ENCODE data around the gene CCL4. TPM values are rescaled to one million over a fixed set of nuclear protein-coding genes. Genes with fewer than 3 reads are reported as not detected.
"Not testable (repeated sequence)": the region's sequence is repeated elsewhere in the genome, so short reads cannot be mapped to it uniquely, and the experiment has no call there.

CCL4 gene
- polyA plus RNA-seq (0.21 TPM in 1 of 3 replicates, not detected in the others), polyA minus RNA-seq (not detected in 3 replicates)
- not detected for polyA plus RNA-seq (2011; ENCODE audit: low read depth)
- not detected in 2 replicates for polyA plus RNA-seq (2011; cell fraction: cytosol; rRNA removed)
- polyA plus RNA-seq (2011; cell fraction: nucleus; rRNA removed): 0.32 TPM in 1 of 2 replicates, not detected in the other
- polyA plus RNA-seq (2012; ENCODE audit: low replicate concordance): not detected in 2 replicates
- polyA minus RNA-seq (2011; cell fraction: cytosol; rRNA and poly(A)+ RNA removed): not detected
- not detected in 2 replicates for polyA minus RNA-seq (2011; cell fraction: nucleus; rRNA and poly(A)+ RNA removed)

DNA sequence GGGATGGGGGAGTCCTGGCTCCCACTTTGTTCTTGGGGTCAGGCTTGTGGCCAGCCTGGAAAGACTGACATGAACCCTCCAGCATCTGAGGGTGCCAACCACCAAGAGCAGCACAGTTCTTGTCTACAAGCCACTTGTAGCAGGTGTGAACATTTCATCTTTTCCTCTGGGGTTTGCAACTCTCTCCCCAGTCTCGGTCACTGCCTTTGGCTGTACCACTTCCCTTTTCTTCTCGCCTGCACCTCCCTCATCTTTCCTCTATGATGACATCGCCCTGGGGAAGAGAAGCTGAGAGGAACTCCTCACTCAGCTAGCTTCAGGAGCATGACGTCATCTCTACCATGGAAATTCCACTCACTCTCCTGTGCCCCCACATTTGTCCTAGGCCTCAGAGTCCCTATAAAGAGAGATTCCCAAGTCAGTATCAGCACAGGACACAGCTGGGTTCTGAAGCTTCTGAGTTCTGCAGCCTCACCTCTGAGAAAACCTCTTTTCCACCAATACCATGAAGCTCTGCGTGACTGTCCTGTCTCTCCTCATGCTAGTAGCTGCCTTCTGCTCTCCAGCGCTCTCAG, at the start of gene CCL4:
Gene CCL4, plus strand, starts transcription at position 427 of the 575 bp plus-strand sequence. Its CDS starts 79 bp downstream, at position 506.
- H3K4me3 ChIP-seq (ENCODE audit: control insufficient read depth in 2 of 3, extremely low read depth in 1 of 3, insufficient read depth in 2 of 3, low read depth in 1 of 3, low read length in 3 of 3); H3K4me1 ChIP-seq (ENCODE audit: control insufficient read depth, extremely low read depth, insufficient read depth, low read length); H3K9me1 ChIP-seq (ENCODE audit: control insufficient read depth, extremely low read depth, insufficient read depth, low read length); H3K27ac ChIP-seq (ENCODE audit: control insufficient read depth, insufficient read depth, low read length); dilution Hi-C loops (cut with MboI; ENCODE audit: extremely low pct_ligation_motif_present, low sequenced_read_pairs); H3K27me3 ChIP-seq (ENCODE audit: control insufficient read depth, extremely low read depth, insufficient read depth, low read length); H4K20me1 ChIP-seq (ENCODE audit: control insufficient read depth, extremely low read depth, insufficient read depth, low read length); H3K4me2 ChIP-seq (ENCODE audit: control insufficient read depth, extremely low read depth, insufficient read depth, low read depth, low read length); FAIRE-seq; H3K9ac ChIP-seq (ENCODE audit: control insufficient read depth, extremely low read depth, insufficient read depth, low read length); H3K79me2 ChIP-seq (ENCODE audit: control insufficient read depth, insufficient read depth, low read length); DNase-seq (ENCODE audit: low read depth, low spot score); H3K9me3 ChIP-seq (ENCODE audit: control insufficient read depth, low read depth, low read length); H3K36me3 ChIP-seq (ENCODE audit: control insufficient read depth in 2 of 2, extremely low read depth in 1 of 2, insufficient read depth in 2 of 2, low read length in 2 of 2); H2AFZ ChIP-seq (ENCODE audit: control insufficient read depth, low read length): not testable (repeated sequence)

GRCh38 chr17:36055171-36055570, 48.5 kb upstream of the CCL4 start:
- no peak overlapping the region for H2AFZ ChIP-seq (ENCODE audit: control insufficient read depth, low read length)
- dilution Hi-C loops (cut with MboI; ENCODE audit: extremely low pct_ligation_motif_present, low sequenced_read_pairs): no loop called here
- H3K36me3 ChIP-seq (ENCODE audit: control insufficient read depth in 2 of 2, extremely low read depth in 1 of 2, insufficient read depth in 2 of 2, low read length in 2 of 2): no peaks in the 10 kb centered on the region
- no peak for DNase-seq (ENCODE audit: low read depth, low spot score)
- H3K9me3 ChIP-seq (ENCODE audit: control insufficient read depth, low read depth, low read length): no peaks in the 10 kb centered on the region
- no peak overlapping the region for H3K4me3 ChIP-seq (ENCODE audit: control insufficient read depth in 2 of 3, extremely low read depth in 1 of 3, insufficient read depth in 2 of 3, low read depth in 1 of 3, low read length in 3 of 3)
- H3K79me2 ChIP-seq (ENCODE audit: control insufficient read depth, insufficient read depth, low read length): no peaks in the 10 kb centered on the region
- H3K27me3 ChIP-seq (ENCODE audit: control insufficient read depth, extremely low read depth, insufficient read depth, low read length): no peaks in the 10 kb centered on the region
- H3K9ac ChIP-seq (ENCODE audit: control insufficient read depth, extremely low read depth, insufficient read depth, low read length): no peak overlapping the region
- no peak for FAIRE-seq
- no peak overlapping the region for H3K27ac ChIP-seq (ENCODE audit: control insufficient read depth, insufficient read depth, low read length)
- TF ChIP-seq CTCF (optimal IDR thresholded peaks at IDR 0.05 in 1 of 3, IDR thresholded peaks at IDR 0.05 in 1 of 3, conservative IDR thresholded peaks at IDR 0.05 in 1 of 3; ENCODE audit: extremely low read depth in 1 of 3, insufficient read depth in 2 of 3, low read length in 3 of 3) (no peak), EZH2 (IDR thresholded peaks at IDR 0.05; ENCODE audit: low read length) (no peak)
- no peak overlapping the region for H3K4me2 ChIP-seq (ENCODE audit: control insufficient read depth, extremely low read depth, insufficient read depth, low read depth, low read length)
- H3K4me1 ChIP-seq (ENCODE audit: control insufficient read depth, extremely low read depth, insufficient read depth, low read length): no peaks in the 10 kb centered on the region
- H4K20me1 ChIP-seq (ENCODE audit: control insufficient read depth, extremely low read depth, insufficient read depth, low read length): no peaks in the 10 kb centered on the region
- H3K9me1 ChIP-seq (ENCODE audit: control insufficient read depth, extremely low read depth, insufficient read depth, low read length): no peaks in the 10 kb centered on the region
